OCI-LY1 (cell line): ENCODE data around the gene TRNAU1AP.

ENCODE experiments used
- H2AFZ ChIP-seq: fragments of 200-600 bp; sonication (generic), shearing (Covaris generic); 2 replicates; pipeline ENCODE4 v1.6.0; 2014; ENCODE audit warnings: antibody characterized with exemption, mild to moderate bottlenecking, low read length
- H3F3A ChIP-seq: fragments of 200-600 bp; sonication (generic), shearing (Covaris generic); 2 replicates; pipeline ENCODE4 v1.6.0; 2014; ENCODE audit warnings: mild to moderate bottlenecking, antibody characterized with exemption, low read length, moderate library complexity; ENCODE audit not compliant: insufficient read depth
- H3K27ac ChIP-seq: fragments of 200-600 bp; sonication (generic); 2 replicates; pipeline ENCODE4 v1.5.1; 2014; ENCODE audit warnings: low read length, mixed run types, mild to moderate bottlenecking, low read depth; ENCODE audit not compliant: poor library complexity, severe bottlenecking
- H3K27me3 ChIP-seq: fragments of 200-600 bp; sonication (generic); 2 replicates; pipeline ENCODE4 v1.6.0; 2014; ENCODE audit warnings: antibody characterized with exemption, mild to moderate bottlenecking, low read length, moderate library complexity; ENCODE audit not compliant: insufficient read depth
- H3K36me3 ChIP-seq: fragments of 200-600 bp; sonication (generic); 2 replicates; pipeline ENCODE4 v1.6.1; 2014; ENCODE audit warnings: mild to moderate bottlenecking, antibody characterized with exemption, low read length, moderate library complexity, mixed read lengths; ENCODE audit not compliant: insufficient read depth
- H3K4me1 ChIP-seq: fragments of 200-600 bp; sonication (generic); 2 replicates; pipeline ENCODE4 v1.5.1; 2014; ENCODE audit warnings: mild to moderate bottlenecking, low read length, moderate library complexity; ENCODE audit not compliant: insufficient read depth, severe bottlenecking
- H3K4me2 ChIP-seq: fragments of 200-600 bp; sonication (generic), shearing (Covaris generic); 2 replicates; pipeline ENCODE4 v1.6.1; 2014; ENCODE audit warnings: low read length
- H3K4me3 ChIP-seq: fragments of 200-600 bp; sonication (generic); 2 replicates; pipeline ENCODE4 v1.5.1; 2014; ENCODE audit warnings: low read length, low read depth, mild to moderate bottlenecking, mixed read lengths; ENCODE audit not compliant: poor library complexity, severe bottlenecking
- H3K79me2 ChIP-seq: fragments of 200-600 bp; shearing (Covaris generic); 2 replicates; pipeline ENCODE4 v1.6.1; 2016; ENCODE audit warnings: mixed run types, low read length, mixed read lengths; ENCODE audit not compliant: insufficient read depth
- H3K9ac ChIP-seq: fragments of 200-600 bp; sonication (generic), shearing (Covaris generic); 2 replicates; pipeline ENCODE4 v1.6.1; 2014; ENCODE audit warnings: mild to moderate bottlenecking, low read length, mixed read lengths
- H3K9me2 ChIP-seq: fragments of 200-600 bp; sonication (generic), shearing (Covaris generic); 2 replicates; pipeline ENCODE4 v1.6.1; 2014; ENCODE audit warnings: low read depth, mild to moderate bottlenecking, low read length, mixed read lengths
- H3K9me3 ChIP-seq: fragments of 200-600 bp; shearing (Covaris generic); 2 replicates; pipeline ENCODE4 v1.6.1; 2014; ENCODE audit warnings: low read length, mixed read lengths
- H4K20me1 ChIP-seq: fragments of 200-600 bp; sonication (generic), shearing (Covaris generic); 2 replicates; pipeline ENCODE4 v1.6.0; 2016; ENCODE audit warnings: mild to moderate bottlenecking, low read length; ENCODE audit not compliant: insufficient read depth
- CTCF ChIP-seq: fragments of 200-600 bp; sonication (generic), shearing (Covaris generic); IDR thresholded peaks from 2 replicates; pipeline ENCODE4 v1.5.1; 2017; ENCODE audit warnings: mild to moderate bottlenecking, antibody characterized with exemption, low read length, moderate library complexity, mixed read lengths
- EZH2 ChIP-seq: fragments of 200-600 bp; sonication (generic), shearing (Covaris generic); IDR thresholded peaks from 2 replicates; pipeline ENCODE4 v1.8.0; 2017; ENCODE audit warnings: borderline replicate concordance, mixed run types, mild to moderate bottlenecking, antibody characterized with exemption, low read length, moderate library complexity, mixed read lengths

The TRNAU1AP gene

GRCh38 chr1:28508435-28508754 lies 44.5 kb upstream of the TRNAU1AP start:
- H3K9me2 ChIP-seq, result no peaks in the 10 kb centered on the region
- peaks cover 46% of the 10 kb centered on the region for H3K4me1 ChIP-seq
- no peaks in the 10 kb centered on the region for H3K27me3 ChIP-seq
- peak overlapping the region; percentile 88 for H3K27ac ChIP-seq
- peaks cover 74% of the 10 kb centered on the region for H3K36me3 ChIP-seq
- H2AFZ ChIP-seq, result no peak overlapping the region
- H3K4me2 ChIP-seq, result peak overlapping the region; percentile 96
- H3K9me3 ChIP-seq, result no peaks in the 10 kb centered on the region
- H3K79me2 ChIP-seq, result peaks cover 25% of the 10 kb centered on the region
- H3K9ac ChIP-seq, result peak overlapping the region; percentile 81
- no peaks in the 10 kb centered on the region for H4K20me1 ChIP-seq
- H3F3A ChIP-seq, result peaks cover 45% of the 10 kb centered on the region
- no peak for TF ChIP-seq CTCF
- no peak for TF ChIP-seq EZH2
- peak overlapping the region; percentile 89 for H3K4me3 ChIP-seq

- peaks cover 44% of the 10 kb centered on the region for H3K4me1 ChIP-seq
- peak overlapping the region; percentile 89 for H3K4me3 ChIP-seq
- peaks cover 82% of the 10 kb centered on the region for H3K36me3 ChIP-seq
- H3K27ac ChIP-seq, result peak overlapping the region; percentile 88
- peaks cover 25% of the 10 kb centered on the region for H3K79me2 ChIP-seq
- no peaks in the 10 kb centered on the region for H3K9me2 ChIP-seq
- H3K9me3 ChIP-seq, result no peaks in the 10 kb centered on the region
- H3K9ac ChIP-seq, result peak overlapping the region; percentile 81
- H3F3A ChIP-seq, result peaks cover 45% of the 10 kb centered on the region
- TF ChIP-seq CTCF (no peak), EZH2 (no peak)
- H3K27me3 ChIP-seq, result no peaks in the 10 kb centered on the region
- no peaks in the 10 kb centered on the region for H4K20me1 ChIP-seq
- peak overlapping the region; percentile 96 for H3K4me2 ChIP-seq
- no peak overlapping the region for H2AFZ ChIP-seq
Measured at GRCh38 chr1:28509705-28510272, 43.1 kb upstream of the TRNAU1AP start.

GRCh38 chr1:28510273-28510969 lies 42.5 kb upstream of the TRNAU1AP start:
- H3K27ac ChIP-seq, result peak overlapping the region; percentile 88
- H3K79me2 ChIP-seq, result peaks cover 25% of the 10 kb centered on the region
- H3K36me3 ChIP-seq, result peaks cover 84% of the 10 kb centered on the region
- H3K4me1 ChIP-seq, result peaks cover 41% of the 10 kb centered on the region
- no peak for TF ChIP-seq EZH2
- TF ChIP-seq CTCF, result no peak
- peak overlapping the region; percentile 81; the same call in 1 of the 2 replicates for H3K9ac ChIP-seq
- H3F3A ChIP-seq, result peaks cover 45% of the 10 kb centered on the region
- no peaks in the 10 kb centered on the region for H3K27me3 ChIP-seq
- H3K9me3 ChIP-seq, result no peaks in the 10 kb centered on the region
- no peaks in the 10 kb centered on the region for H4K20me1 ChIP-seq
- H2AFZ ChIP-seq, result no peak overlapping the region
- peak overlapping the region; percentile 96 for H3K4me2 ChIP-seq
- H3K4me3 ChIP-seq, result peak overlapping the region; percentile 89
- H3K9me2 ChIP-seq, result no peaks in the 10 kb centered on the region
